Measurements from ENCODE around the gene RBM33.

Gene RBM33

GRCh38 chr7:155819186-155819585 is 174.7 kb downstream of the RBM33 start:
- no peaks in the 10 kb centered on the region for H3K36me3 ChIP-seq (replicated peaks)
- peaks cover 9% of the 10 kb centered on the region for H3K27me3 ChIP-seq (replicated peaks)
- no peak overlapping the region for H3K4me3 ChIP-seq (ENCODE audit: low read depth, low read length)
- no peak for DNase-seq
- no peak for TF ChIP-seq CTCF (IDR thresholded peaks at IDR 0.05; ENCODE audit: low read depth, low read length, missing control alignments)
- in situ Hi-C loops (cut with HindIII; ENCODE audit: low pct_ligation_motif_present, low sequenced_read_pairs) = no loop called here
- no peak overlapping the region for H3K27ac ChIP-seq

GRCh38 chr7:155820246-155820645 is 175.8 kb downstream of the RBM33 start:
- no peak overlapping the region for H3K4me3 ChIP-seq (ENCODE audit: low read depth, low read length)
- H3K27ac ChIP-seq = no peak overlapping the region
- no peak for DNase-seq
- TF ChIP-seq CTCF (IDR thresholded peaks at IDR 0.05; ENCODE audit: low read depth, low read length, missing control alignments) = no peak
- H3K36me3 ChIP-seq (replicated peaks) = no peaks in the 10 kb centered on the region
- H3K27me3 ChIP-seq (replicated peaks) = peaks cover 5% of the 10 kb centered on the region
- in situ Hi-C loops (cut with HindIII; ENCODE audit: low pct_ligation_motif_present, low sequenced_read_pairs) = no loop called here

- Histone ChIP-seq H3K27me3 (replicated peaks) (peaks cover 5% of the 10 kb centered on the region), H3K36me3 (replicated peaks) (no peaks in the 10 kb centered on the region), H3K27ac (no peak overlapping the region), H3K4me3 (ENCODE audit: low read depth, low read length) (no peak overlapping the region)
- no peak for DNase-seq
- TF ChIP-seq CTCF (IDR thresholded peaks at IDR 0.05; ENCODE audit: low read depth, low read length, missing control alignments) = no peak
- in situ Hi-C loops (cut with HindIII; ENCODE audit: low pct_ligation_motif_present, low sequenced_read_pairs) = no loop called here
Observed at GRCh38 chr7:155820788-155821187, 176.3 kb downstream of the RBM33 start.

- in situ Hi-C loops (cut with HindIII; ENCODE audit: low pct_ligation_motif_present, low sequenced_read_pairs) = no loop called here
- no peak overlapping the region for H3K4me3 ChIP-seq (ENCODE audit: low read depth, low read length)
- DNase-seq = no peak
- no peak overlapping the region for H3K27ac ChIP-seq
- H3K36me3 ChIP-seq (replicated peaks) = no peaks in the 10 kb centered on the region
- TF ChIP-seq CTCF (IDR thresholded peaks at IDR 0.05; ENCODE audit: low read depth, low read length, missing control alignments) = no peak
- peaks cover 5% of the 10 kb centered on the region for H3K27me3 ChIP-seq (replicated peaks)
Observed at GRCh38 chr7:155821851-155822250, 177.4 kb downstream of the RBM33 start.

GRCh38 chr7:155824227-155824886 is 179.9 kb downstream of the RBM33 start:
- Histone ChIP-seq H3K27me3 (replicated peaks) (peaks cover 5% of the 10 kb centered on the region), H3K4me3 (ENCODE audit: low read depth, low read length) (no peak overlapping the region), H3K27ac (no peak overlapping the region), H3K36me3 (replicated peaks) (no peaks in the 10 kb centered on the region)
- DNase-seq = no peak
- no peak for TF ChIP-seq CTCF (IDR thresholded peaks at IDR 0.05; ENCODE audit: low read depth, low read length, missing control alignments)
- in situ Hi-C loops (cut with HindIII; ENCODE audit: low pct_ligation_motif_present, low sequenced_read_pairs) = no loop called here

GRCh38 chr7:155825336-155825735 is 180.9 kb downstream of the RBM33 start:
- no peak overlapping the region for H3K27ac ChIP-seq
- H3K36me3 ChIP-seq (replicated peaks) = no peaks in the 10 kb centered on the region
- no peak for TF ChIP-seq CTCF (IDR thresholded peaks at IDR 0.05; ENCODE audit: low read depth, low read length, missing control alignments)
- DNase-seq = no peak
- no peak overlapping the region for H3K4me3 ChIP-seq (ENCODE audit: low read depth, low read length)
- H3K27me3 ChIP-seq (replicated peaks) = peaks cover 5% of the 10 kb centered on the region
- in situ Hi-C loops (cut with HindIII; ENCODE audit: low pct_ligation_motif_present, low sequenced_read_pairs) = no loop called here
